DMS 273 (cell line): Measurements from ENCODE around the gene KCNH1.
"Not testable (repeated sequence)": the region's sequence is repeated elsewhere in the genome, so short reads cannot be mapped to it uniquely, and the experiment has no call there.

Source experiments
- DNase-seq: peaks from one replicate; lab custom pipeline; 2025; ENCODE audit not compliant: unreplicated experiment; lab: John Stamatoyannopoulos, UW

Gene KCNH1

DNA sequence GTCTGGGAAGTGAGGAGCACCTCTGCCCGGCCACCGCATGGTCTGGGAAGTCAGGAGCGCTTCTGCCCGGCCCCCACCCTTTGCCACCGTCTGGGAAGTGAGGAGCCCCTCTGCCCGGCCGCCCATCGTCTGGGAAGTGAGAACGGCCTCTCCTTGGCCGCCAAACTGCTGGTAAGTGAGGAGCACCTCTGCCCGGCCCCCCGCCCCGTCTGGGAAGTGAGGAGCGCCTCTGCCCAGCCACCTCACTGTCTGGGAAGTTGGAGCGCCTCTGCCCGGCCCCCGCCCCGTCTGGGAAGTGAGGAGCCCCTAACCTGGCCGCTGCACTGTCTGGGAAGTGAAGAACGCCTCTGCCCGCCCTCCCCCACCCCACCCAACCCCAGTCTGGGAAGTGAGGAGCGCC lies 22.6 kb downstream of the KCNH1 start:
- no peak for DNase-seq

GRCh38 chr1:211101481-211101880 lies 32.5 kb downstream of the KCNH1 start:
- DNase-seq: no peak

- no peak for DNase-seq
These were observed 34.6 kb downstream of the KCNH1 start for GRCh38 chr1:211099393-211099792.

DNA sequence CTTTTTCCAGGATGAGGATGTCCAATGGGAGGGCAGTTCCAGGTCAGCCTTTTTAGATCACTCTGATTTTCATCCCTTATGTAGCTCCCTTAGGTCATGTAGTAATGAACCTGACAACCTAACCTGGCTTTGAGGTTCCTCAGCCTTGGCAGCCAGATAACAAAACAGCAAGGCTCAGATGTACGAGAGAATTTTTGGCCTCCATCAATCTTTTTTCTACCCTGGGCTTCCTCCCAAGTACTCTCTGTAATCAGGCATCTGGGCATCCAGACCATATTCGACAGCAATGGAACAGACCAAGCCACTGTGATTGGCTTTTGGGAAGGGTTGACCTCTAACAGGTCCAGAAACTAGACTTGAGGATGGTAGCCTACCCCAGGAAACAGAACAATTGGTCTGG lies 38.6 kb downstream of the KCNH1 start:
- no peak for DNase-seq

GRCh38 chr1:211092955-211093354 lies 41.0 kb downstream of the KCNH1 start:
- DNase-seq: no peak

GRCh38 chr1:211091867-211092266 lies 42.1 kb downstream of the KCNH1 start:
- DNase-seq: no peak

DNA sequence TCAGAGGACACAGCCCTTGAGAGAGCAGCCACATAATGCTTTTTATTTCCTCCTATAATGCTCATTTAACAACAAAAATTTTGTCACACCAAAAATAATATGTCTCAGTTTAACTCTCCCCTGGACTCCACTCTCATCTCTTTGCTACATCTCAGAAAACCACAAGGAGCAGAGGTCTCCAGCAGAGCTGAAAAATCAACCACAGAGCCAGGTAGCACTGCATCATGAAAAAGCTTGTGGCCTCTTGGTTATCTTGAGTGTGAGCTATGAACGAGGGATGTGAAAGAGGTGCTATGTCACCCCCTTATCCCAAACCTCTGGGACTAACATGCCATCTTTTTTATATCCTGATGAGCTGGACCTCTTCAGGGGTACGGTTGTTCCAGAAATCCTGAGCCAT lies 44.4 kb downstream of the KCNH1 start:
- no peak for DNase-seq

DNA sequence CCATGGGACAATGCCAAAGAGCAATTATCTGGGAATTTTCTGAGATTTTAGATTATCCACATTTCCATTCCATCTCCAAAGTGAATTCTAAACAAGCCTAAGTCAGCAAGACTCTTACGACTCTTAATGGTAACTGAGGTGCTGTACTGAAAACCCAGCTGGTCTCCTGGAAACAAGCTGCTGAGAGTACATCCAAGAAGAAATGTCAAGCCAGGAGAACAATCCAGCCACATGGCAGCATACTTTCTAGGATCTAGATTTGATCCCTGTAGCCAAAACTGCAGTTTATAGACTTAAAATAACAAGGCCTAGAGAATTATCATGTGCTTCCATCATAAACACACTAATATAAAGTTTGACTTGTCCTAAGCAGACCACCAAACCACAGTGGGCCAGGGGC lies 45.8 kb downstream of the KCNH1 start:
- no peak for DNase-seq

GRCh38 chr1:211082824-211083223 lies 51.1 kb downstream of the KCNH1 start:
- no peak for DNase-seq

GRCh38 chr1:211081447-211081846 lies 52.5 kb downstream of the KCNH1 start:
- not testable (repeated sequence) for DNase-seq

GRCh38 chr1:211068976-211069375 lies 65.0 kb downstream of the KCNH1 start:
- no peak for DNase-seq

DNA sequence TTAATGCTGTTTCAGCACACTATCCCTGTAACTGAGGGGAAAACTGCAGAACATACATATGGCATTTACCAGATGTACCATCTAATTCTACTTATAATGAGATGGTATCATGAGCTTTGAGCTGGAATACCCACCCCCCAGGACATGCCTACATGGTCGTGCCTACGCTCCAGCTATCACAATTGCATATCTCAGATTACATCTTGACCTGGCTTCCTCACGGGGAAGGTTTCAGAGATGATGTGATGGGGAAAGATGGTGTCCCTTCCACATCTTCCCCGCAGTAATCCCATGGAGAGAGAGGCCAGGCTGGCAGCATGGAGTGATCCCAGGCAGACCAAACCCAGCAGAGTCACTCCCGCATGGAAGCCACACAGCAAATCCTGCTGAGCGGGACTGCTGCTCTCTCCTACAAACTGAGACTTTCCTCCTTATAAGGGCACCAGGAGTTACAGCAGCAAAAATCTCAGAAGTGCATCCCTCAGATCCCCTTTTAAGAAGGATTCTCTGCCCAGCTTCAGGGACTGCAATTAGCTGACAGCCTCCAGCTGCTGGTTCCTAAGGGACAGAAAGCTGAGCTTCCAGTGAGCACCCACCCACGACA lies 67.1 kb downstream of the KCNH1 start:
- no peak for DNase-seq

DNA sequence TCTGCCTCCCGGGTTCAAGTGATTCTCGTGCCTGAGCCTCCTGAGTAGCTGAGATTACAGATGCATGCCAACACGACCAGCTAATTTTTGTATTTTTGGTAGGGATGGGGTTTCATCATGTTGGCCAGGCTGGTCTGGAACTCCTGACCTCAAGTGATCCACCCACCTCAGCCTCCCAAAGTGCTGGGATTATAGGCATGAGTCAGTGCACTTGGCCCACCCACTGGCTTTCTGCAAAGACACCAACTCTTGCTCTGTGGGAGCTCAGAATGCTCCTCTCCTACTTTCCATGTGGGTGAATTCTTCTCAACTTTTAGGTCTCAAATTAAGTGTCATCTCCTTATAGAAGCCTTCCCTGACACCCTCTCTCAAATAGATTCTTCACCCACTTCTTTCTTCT lies 92.1 kb downstream of the KCNH1 start:
- DNase-seq: not testable (repeated sequence)

- DNase-seq: peak; percentile 14
These were observed 96.9 kb downstream of the KCNH1 start for GRCh38 chr1:211037095-211037494.

GRCh38 chr1:211036381-211037060 lies 97.4 kb downstream of the KCNH1 start:
- DNase-seq: no peak

DNA sequence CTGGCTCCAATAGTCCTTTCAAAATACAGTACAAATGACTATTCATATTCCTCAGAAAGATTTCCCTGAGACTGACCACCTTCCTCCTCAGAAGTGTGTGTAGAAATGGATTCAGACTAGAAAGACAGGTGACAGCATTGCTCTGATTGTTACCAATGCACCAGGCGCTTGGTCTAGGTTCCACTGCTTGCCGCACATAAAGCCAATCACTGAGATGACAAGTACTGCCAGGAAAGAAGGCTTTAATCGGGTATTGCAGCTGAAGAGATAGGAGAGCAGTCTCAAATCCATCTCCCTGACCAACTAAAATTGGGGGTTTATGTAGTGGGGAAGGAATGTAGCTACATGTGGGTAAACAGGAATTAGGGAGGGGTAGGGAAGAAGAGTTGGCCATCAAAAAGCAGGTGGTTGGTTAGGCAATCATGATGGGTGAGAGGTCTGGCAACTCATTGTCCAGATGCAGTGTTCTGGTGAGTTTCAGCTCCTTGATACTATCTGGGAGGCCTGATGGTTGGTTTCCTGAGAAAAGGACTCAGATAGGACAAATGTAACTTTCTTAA lies 98.0 kb downstream of the KCNH1 start:
- DNase-seq: no peak

DNA sequence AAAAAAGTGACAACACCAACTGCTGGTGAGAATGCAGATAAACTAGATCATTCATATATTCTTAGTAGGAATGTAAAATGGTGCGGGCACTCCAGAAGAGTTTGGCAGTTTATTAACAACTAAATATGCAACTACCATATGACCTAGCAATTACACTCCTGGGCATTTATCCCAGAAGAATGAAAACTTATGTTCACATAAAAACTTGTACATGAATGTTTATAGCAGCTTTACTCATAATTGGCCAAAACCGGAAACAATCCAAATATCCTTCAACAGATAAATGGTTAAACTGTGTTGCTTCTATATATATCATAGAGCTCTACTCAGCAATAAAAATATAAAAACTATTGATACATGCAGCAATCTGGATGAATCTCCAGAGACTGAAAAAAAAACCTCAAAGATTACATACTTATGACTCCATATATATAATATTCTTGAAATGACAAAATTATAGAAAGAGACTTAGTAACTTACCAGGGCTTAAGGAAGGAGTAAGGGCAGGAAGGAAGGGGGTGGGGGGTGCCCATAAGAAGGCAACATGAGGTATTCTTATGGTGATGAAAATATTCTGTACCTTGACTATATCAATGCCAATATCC lies 99.9 kb downstream of the KCNH1 start:
- no peak for DNase-seq

- DNase-seq: no peak
These were observed 109.0 kb downstream of the KCNH1 start for GRCh38 chr1:211024901-211025300.

DNA sequence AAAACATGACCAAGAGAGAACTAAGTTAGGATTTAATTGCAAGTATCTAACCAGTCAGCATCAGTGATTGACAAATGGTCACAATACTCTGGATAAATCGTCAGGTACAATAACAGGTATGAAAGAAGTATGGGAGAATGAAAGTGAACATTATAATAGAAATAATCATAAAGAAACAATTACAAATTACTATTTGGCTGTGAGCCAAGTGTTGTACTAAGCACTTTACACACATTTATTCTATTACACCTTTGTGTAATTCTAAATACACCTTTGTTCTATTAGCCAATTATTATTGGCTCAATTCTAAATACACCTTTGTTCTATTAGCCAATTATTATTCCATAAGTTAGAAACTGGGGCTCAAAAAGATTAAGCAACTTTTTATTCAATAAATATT lies 114.7 kb downstream of the KCNH1 start:
- no peak for DNase-seq

GRCh38 chr1:211018690-211019089 lies 115.3 kb downstream of the KCNH1 start:
- no peak for DNase-seq

- DNase-seq: peak; percentile 50
These were observed 116.8 kb downstream of the KCNH1 start for GRCh38 chr1:211017075-211017718.

DNA sequence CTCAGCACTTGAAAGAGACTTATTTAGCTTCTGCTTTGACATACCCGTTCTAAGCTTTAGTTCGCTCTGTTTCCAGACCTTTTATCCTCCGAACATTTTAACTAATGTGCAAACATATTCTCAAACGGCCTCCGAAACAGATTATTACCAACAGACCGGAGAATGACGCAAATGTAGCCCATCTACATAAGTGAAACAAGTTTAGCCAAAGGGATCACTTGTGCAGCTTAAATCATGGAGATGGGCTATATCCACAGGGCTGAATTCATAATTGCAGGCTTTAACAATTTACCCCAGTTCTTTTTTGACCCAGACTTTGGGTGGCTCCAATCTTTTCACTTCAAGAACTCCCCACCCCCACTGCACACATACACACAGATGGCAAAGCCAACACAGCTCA lies 119.7 kb downstream of the KCNH1 start:
- DNase-seq: no peak
